Activated gamma-delta T cell treated with Interleukin-2 at 50 U/mL for 16 hours (primary cell): Measurements from ENCODE around the gene CCDC6.
A peak's percentile ranks its signal among the peaks of the same experiment; 100 is the strongest.
"Not testable (repeated sequence)": the region's sequence is repeated elsewhere in the genome, so short reads cannot be mapped to it uniquely, and the experiment has no call there.

Source experiments
- DNase-seq: peaks from one replicate; pipeline ENCODE4 v3.0.0-alpha.2; 2020

Gene CCDC6

DNA sequence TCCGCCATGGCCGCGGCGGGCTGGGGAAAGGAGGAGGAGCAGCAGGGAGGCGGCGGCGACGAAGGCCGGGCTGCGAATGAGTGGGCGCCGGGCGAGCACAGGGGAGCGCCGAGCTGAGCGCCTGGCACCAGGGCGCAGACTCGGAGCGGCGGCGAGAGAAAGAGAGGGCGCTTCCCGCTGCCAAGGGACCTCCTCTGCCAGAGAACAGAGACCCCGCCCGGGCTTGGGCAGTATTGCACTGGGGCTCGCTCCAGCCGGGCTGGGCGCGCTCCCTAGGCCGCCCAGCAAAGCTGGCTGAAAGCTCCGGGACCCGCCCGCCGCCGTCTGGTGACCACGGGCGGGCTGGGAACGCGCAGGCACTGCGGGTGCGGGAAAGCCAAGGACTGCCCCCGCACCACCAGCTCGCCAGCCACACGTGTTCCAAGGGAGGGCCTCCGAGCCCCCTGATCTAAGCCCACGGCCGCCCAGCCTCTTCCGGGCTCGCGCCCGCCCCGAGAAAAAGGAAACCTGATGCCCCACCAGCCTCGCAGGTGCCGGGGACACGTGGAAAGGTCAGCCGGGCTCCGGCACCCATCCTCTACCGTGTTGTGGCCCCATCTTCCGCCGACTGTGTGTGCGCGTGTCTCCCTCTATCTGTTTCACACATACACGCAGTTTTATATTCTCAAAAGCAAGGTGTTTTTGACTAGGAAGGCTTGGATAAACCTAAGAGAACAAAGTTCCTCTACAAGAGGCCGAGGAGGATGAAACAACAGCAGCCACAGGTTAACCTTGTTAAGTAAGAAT lies at the start of gene CCDC6:
Gene CCDC6 (minus strand): TSS at position 140 of the 786 bp plus-strand sequence. CDS start 132 bp downstream, at position 8.
- peak; percentile 92 for DNase-seq

DNA sequence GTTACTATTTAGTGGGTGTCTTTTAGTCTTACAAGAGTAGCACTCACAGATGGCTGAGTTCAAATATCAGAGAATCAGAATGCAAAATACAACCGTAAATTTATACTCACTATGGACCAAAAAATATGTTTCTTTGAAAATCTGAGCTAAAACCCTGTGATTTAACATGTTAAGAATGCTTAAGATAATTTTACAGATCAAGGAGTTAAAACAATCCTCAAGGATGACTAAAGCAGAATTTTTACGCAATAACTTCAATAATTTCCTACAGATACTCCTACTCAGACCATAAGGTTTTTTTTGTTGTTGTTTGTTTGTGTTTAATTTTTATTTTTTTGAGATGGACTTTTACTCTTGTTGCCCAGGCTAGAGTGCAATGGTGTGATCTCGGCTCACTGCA lies 47.9 kb upstream of the CCDC6 start:
- no peak for DNase-seq

DNA sequence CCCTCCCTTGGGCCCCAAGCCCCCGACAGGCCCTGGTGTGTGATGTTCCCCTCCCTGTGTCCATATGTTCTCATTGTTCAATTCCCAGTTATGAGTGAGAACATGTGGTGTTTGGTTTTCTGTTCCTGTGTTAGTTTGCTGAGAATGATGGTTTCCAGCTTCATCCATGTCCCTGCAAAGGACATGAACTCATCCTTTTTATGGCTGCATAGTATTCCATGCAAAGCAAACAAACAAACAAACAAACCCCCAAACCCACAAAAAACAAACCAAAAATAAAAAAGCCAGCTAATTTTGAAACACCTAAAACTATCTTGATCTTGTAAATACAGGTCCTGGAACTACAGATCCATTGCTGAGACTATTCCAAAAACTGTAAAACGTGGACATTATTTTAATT lies 47.4 kb upstream of the CCDC6 start:
- not testable (repeated sequence) for DNase-seq

DNA sequence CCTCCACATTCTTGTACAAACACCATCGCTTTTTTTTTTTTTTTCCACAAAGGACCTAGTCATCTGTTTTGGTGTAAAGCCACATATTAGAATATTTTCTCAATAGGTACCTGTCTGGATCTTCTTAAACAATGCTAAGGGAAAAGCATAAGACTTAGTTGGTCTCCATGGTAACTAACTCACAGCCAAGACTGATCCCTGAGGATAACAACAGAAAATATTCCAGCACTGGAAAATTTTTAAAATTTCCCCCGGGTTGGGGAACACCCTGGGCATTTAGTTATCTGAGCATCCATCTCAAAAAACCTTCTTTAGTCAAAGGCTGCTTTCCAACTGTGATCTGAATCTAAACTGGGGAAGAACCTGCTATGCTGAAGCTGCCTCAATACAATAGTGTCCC lies 43.7 kb upstream of the CCDC6 start:
- no peak for DNase-seq

GRCh38 chr10:59949608-59950007 lies 43.3 kb upstream of the CCDC6 start:
- DNase-seq, result no peak

DNA sequence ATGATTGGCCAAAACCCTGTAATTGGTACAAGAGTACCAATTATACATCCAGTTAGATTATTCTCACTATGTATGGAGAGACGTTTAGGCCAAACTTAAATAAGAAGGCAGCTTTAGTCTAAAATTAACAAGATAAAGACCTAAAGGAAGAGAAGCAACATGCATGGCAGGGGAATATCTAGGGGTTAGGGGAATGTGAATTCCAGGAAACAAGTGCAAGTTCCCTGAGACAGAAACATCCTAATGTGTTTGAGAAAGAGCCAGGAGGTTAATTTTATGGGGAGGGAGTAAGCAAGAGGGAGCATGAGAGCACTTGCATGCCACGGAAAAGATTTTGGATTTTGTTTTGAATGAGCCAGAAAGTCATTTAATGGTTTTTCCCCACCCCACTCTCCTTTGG lies 39.6 kb upstream of the CCDC6 start:
- DNase-seq, result no peak

GRCh38 chr10:59945590-59945989 lies 39.2 kb upstream of the CCDC6 start:
- DNase-seq, result no peak

DNA sequence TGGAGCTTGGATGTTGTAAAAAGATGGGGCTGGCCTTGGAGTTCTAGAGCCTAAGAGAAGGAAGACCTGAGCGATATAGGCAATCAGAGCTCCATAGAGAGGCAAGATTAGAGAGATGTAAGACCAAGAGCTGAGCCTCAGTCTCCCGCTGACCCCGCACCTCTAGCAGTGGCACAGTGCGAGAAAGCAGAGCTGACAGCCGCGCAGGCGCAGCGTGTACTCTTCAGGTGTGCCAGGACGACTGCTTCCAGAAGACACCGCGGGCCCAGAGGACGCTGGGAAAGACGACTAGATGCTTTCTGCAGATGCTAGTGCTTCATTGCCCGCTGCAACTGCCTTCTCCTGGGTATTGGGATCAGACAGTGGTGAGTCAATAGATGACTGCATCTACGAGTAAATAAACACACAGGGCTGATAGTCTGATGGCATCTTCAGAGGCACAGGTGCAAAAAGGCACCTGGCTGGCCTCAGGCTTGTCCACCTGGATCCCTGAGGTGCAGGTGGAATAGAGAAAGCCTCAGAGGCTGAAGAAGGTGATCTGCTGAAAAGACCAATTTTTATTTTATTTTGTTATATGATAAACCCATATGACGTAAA lies 38.1 kb upstream of the CCDC6 start:
- no peak for DNase-seq

GRCh38 chr10:59942556-59942955 lies 36.2 kb upstream of the CCDC6 start:
- DNase-seq, result no peak

GRCh38 chr10:59937720-59938119 lies 31.4 kb upstream of the CCDC6 start:
- no peak for DNase-seq

DNA sequence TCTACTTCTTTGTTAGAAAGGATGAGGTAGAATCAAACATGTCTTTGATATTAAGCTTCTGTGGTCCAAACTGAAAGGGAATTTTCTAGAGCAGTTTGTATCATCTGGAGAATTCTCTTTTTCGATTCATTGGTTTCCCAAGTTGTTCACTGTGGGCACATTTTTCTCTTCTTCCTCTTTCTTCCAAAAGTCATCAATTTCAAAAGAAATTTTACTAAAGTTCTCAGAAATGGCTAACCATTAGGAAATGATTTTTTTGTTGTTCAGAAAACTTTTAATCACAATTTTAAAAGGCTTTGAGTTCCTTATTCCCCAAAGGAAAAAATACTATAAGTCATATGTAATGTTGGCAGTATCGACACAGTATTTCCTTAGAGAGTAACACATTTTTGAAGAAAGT lies 28.3 kb upstream of the CCDC6 start:
- DNase-seq, result no peak

GRCh38 chr10:59930788-59931521 lies 24.6 kb upstream of the CCDC6 start:
- DNase-seq, result not testable (repeated sequence)

DNA sequence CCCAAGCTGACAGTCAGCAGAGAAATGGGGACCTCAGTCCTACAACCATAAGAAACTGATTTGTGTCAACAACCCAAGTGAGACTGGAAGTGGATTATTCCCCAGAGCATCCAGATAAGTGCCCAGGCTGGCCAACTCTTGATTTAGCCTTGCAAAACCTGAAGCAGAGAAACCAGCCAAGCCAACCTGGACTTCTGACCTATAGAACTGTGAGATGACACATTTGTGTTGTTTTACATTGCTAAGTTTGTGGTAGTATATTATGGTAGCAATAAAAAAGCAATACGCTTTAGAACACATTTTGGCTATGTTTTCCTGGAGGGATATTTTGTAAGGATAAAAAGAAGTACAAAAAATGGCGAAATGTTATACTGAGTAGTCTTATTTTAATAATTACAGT lies 19.7 kb upstream of the CCDC6 start:
- DNase-seq, result no peak

DNA sequence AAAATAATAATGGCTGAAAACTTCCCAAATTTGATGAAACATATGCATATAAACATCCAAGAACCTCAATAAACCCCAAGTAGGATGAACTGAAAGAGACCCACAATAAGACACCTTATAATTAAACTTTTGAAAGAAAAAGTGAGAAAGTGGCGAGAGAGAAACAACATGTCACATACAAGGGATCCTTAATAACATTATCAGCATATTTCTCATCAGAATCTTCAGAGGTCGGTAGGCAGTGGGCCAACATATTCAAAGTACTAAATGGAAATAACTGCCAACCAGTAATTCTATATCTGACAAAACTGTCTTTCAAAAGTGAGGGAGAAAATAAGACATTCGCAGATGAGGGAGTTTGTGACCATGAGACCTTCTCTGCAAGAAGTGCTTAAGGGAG lies 16.6 kb upstream of the CCDC6 start:
- DNase-seq, result no peak

DNA sequence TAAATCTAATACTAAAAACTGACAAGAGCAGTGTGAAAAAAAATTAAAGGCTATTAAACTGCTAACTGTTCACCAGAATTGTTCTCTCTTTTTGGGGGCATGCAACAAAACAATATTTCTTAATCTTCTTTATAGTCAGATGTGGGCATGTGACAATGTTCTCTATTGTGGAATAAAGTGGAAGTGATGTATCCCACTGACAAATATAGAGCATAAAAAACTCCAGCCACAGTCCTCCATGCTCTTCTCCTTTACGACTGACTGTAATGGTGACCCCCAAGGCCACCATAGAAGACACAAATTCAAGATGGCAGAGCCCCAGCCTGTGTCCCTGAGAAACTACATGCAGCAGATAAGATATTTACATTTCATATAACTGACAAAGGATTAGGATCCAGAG lies 11.6 kb upstream of the CCDC6 start:
- no peak for DNase-seq

- DNase-seq, result no peak
These were observed 7.3 kb upstream of the CCDC6 start for GRCh38 chr10:59913547-59914237.

DNA sequence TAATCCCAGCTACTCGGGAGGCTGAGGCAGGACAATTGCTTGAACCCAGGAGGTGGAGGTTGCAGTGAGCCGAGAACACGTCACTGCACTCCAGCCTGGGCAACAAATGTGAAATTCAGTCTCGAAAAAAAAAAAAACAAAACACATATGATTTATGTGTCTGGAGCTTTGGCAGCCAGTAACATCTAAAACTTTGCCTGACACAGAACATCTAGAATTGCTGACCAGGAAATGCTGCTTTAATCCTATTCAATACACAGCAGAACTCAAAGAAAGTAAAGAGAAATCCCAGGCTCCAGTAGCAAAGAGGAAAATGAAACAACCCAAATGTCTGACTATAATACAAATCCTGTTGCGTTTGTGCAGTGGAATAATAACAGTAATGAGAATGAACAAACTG lies 4.5 kb upstream of the CCDC6 start:
- DNase-seq, result no peak

DNA sequence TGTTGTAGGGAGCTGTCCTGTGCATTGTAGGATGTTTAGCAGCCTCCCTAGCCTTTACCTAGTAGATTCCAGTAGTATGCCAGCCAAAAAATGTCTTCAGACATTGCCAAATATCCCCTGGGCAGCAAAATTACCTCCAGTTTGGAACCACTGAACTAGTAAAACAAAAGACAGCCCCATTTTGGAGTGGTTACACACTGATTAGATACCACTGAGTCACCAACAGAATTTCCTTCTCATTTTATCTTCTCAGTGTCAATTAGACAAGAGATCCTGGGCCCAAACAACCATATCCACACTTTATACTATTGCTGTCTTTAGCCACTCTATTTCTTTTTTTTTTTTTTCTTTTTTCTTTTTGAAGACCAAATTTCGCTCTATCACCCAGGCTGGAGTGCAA lies 3.5 kb upstream of the CCDC6 start:
- DNase-seq, result no peak

GRCh38 chr10:59908808-59909143 lies 2.4 kb upstream of the CCDC6 start:
- DNase-seq, result no peak

DNA sequence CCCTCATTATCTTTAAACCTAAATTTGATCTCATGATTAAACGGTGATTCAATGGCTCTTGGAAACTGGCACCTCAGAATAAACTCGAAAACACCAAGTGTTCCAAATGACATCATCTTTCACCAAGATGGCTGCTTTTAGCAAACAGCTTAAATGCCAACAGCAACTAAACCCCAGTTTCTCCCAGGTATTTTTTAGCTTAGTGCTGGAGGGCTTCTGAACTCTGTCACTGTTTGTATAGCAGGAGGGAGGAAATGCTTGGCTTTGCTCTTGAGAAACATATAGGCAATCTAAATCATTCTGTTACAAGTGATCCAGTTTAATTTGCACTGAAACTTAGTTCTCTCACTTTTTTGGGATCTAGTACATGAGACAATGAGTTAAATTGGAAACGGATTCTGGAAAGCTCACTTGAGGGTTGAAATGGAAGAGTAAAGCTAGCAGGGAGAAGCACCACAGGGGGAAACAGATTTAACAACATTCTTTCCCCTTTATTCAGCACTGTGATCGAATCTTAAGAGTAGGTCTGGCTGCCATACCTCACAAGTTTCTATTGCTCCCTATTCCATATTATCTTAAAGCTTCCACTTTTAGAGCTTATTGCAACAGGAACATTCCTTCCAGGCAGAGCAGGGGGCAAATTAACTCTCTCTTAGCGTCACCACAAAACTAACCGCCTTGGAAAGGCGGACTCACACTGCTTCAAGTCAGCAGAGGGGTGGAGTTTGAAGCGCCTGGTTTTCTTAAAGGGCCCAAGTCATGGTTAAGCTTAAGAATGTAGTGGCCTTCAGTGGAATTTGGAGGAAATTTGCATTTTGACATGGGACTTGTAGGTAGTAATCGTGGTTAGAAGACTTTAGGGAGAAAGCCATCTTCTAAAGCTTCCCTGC lies 1.8 kb upstream of the CCDC6 start:
- no peak for DNase-seq

GRCh38 chr10:59907537-59907917 lies 1.2 kb upstream of the CCDC6 start:
- no peak for DNase-seq

DNA sequence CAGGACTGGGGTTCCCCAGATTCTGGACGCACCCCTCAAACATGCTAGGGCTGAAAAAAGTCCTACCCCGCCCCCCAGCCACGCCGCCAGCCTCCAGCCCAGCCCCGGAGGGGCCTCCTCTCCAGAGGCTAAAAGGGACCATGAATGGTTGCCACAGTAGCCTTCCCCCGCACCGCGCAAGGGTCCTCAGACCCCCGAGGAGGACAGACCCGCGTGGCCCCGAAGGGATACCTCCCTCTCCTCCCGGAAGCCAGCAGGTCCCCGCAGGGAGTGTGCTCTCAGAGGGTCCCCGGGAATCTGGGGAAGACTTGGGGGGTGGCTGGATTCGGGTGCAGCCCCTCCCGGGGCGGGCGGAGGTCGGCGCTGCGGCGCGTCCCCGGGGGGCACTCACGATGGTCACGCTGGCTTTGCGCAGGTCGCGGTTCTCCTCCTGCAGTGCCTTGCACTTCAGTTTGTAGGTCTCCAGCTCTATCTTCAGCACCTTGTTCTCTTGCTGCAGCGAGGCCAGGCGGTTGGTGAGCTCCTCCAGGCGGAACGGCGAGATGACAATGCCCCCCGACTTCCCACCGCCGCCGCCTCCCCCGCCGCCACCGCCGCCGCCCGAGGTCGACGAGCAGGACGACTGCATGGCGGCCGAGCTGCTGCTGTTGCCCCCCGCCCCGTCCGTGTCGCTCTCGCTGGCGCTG lies 482 bp downstream of the CCDC6 start:
- DNase-seq, result peak; percentile 9
